GM12872 (cell line): ENCODE results near the gene ECE1.

Experiments used
- TF ChIP-seq, protein P1 (sequence below): IDR thresholded peaks from 3 replicates; pipeline ENCODE4 v1.5.1; 2011; ENCODE audit warnings: low read depth, mild to moderate bottlenecking, low read length, moderate library complexity; ENCODE audit not compliant: insufficient read depth

The ECE1 gene

DNA sequence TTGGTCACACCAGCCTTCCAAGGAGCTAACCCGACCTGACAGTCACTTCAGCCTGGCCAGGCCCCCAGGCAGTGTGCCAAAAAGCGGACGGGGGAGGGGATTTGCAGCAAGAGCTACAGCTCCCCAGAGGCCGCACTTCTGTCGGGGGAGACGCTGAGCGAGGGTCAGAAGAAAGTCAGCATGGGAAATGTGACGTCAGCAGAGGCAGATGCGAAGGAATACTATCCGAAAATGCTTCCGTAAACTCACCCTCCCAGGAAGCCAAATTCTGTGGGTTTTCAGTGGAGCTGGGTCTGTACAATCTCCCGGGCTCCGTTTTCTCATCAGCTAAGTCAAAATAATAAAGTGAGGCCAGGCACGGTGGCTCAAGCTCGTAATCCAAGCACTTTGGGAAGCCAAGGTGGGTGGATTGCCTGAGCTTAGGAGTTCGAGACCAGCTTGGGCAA is 28.5 kb upstream of the ECE1 start:
- TF ChIP-seq, protein P1, sequence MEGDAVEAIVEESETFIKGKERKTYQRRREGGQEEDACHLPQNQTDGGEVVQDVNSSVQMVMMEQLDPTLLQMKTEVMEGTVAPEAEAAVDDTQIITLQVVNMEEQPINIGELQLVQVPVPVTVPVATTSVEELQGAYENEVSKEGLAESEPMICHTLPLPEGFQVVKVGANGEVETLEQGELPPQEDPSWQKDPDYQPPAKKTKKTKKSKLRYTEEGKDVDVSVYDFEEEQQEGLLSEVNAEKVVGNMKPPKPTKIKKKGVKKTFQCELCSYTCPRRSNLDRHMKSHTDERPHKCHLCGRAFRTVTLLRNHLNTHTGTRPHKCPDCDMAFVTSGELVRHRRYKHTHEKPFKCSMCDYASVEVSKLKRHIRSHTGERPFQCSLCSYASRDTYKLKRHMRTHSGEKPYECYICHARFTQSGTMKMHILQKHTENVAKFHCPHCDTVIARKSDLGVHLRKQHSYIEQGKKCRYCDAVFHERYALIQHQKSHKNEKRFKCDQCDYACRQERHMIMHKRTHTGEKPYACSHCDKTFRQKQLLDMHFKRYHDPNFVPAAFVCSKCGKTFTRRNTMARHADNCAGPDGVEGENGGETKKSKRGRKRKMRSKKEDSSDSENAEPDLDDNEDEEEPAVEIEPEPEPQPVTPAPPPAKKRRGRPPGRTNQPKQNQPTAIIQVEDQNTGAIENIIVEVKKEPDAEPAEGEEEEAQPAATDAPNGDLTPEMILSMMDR: no peak

DNA sequence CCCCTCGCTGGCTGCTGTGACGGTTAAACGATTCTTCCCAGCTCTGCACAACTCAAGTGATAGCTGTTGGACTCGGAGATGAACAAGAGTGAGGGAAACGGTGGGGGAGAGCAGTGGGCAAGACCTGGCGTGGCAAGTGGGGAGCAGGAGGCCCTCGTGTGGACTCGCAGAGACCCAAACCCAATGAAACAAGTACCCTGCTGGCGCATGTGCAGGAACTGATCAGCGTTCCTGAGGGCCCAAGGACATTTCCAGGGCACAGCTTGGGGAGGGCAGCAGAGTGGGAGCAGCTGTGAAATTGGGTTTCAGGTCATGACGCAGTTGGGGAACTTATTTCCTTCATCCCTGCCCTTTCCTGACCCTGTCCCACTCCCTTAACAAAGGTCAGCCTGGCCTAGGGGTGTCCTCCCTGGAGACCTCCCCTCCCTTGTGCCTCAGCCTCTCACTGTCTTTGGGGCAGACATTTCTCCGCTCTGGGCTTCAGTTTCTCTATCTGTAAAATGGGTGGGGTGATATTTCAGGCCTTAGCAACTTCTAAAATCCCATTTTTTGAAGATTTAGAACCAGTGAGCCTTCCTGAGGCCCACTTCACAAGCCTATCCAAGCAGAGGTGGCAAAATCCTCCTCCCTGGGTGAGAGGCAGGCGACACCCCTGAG is 27.9 kb upstream of the ECE1 start:
- TF ChIP-seq, protein P1: no peak

- TF ChIP-seq, protein P1: no peak
These were observed 27.4 kb upstream of the ECE1 start for GRCh38 chr1:21317690-21318043.

GRCh38 chr1:21317035-21317689 is 26.9 kb upstream of the ECE1 start:
- TF ChIP-seq, protein P1: no peak

DNA sequence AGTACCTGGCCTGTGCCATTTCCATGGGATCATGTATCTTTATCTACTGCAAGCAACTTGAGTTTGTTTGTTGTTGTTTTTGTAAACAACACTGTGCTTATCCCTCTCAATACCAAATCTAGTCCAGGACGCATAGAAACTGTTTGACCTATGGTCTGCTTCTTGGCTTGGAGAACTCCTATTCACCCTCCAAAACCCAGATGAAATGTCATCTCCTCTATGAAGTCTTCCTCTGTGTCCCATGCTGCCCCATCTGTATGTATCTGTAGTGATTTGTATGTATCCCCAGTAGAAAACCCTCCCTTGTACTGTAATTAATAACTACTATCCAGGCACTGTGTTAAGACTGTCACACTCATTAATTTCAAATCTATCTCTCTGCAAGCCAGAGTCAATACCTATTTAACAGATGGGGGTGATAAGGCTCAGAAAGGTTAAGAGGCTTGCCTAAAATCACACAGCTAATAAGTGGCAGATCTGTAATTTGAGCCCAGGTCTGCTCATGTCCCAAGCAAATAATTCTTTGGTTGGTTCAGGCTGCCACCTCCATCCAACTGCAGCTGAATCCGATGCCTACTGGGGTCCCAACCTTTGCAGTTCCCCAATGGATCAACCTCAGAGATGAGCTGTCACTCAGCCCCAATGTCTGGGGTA is 24.6 kb upstream of the ECE1 start:
- TF ChIP-seq, protein P1: no peak

DNA sequence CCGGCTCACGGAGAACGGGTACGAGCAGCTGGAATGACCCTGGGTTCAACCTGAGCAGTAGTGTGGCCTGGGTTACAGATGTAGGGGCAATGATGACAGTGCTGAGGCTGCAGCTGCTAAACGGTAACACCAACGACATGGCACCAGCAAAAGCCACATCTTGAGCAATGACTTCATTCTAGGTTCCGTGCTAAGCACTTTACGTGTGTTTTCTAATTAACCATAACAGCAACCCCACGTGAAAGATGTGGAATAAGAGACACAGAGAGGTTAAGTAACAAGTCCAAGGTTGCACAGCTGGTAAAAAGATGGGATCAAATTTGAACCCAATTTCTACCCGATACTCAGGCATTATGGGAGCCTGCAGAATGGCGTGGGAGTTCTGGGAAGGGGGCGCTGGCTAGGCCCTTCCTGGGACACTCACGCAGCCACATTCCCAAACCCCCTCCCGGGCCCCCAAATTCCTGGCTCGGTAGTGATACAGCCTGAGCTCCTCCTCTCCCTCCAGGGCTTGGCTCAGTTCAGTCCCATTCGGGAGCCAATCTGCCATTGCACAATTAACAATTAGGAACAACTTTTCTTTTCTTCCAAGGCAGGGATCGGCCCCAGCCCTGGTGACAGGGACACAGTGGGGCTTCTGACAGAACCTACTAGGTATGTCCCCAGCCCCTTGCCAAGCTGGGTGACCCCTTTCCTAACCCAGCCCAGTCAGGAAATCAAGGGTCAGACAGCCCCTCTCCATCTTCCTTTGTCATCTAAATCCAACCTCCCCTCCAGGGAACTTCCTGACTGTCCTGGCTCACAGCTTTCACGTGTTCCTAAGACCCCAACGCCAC is 23.8 kb upstream of the ECE1 start:
- TF ChIP-seq, protein P1: no peak
